Measurements from ENCODE around the gene STOX1. TPM values are rescaled to one million over a fixed set of nuclear protein-coding genes. Genes with fewer than 3 reads are reported as not detected.
"Not testable (repeated sequence)": the region's sequence is repeated elsewhere in the genome, so short reads cannot be mapped to it uniquely, and the experiment has no call there.

STOX1 gene
- total and polyA plus RNA-seq, 2 of the 8 experiments (the other 6 are each of a cell fraction or from before 2014, with no cell fraction given) = 0.92 to 2.6 TPM

DNA sequence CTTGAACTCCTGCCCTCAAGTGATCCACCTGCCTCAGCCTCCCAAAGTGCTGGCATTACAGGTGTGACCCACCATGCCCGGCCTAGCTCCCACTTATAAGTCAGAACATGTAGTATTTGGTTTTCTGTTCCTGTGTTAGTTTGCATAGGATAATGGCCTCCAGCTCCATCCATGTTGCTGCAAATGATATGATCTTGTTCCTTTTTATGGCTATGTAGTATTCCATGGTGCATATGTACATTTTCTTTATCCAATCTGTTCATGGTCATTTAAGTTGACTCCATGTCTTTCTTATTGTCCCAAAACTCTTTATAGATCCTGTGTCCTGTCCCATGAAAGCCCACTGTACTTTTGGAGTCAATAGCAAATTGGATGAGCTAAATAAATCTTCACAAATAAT is 7.0 kb upstream of the STOX1 start:
- not testable (repeated sequence) for H3K4me1 ChIP-seq (replicated peaks in 1 of 4; ENCODE audit: control insufficient read depth in 3 of 4, insufficient read depth in 4 of 4, low read length in 3 of 4); H2BK15ac ChIP-seq (ENCODE audit: low read length); H2BK20ac ChIP-seq (ENCODE audit: low read length); H3K23ac ChIP-seq (ENCODE audit: insufficient read length); H3K23me2 ChIP-seq (ENCODE audit: low read depth, low read length); H2BK5ac ChIP-seq (ENCODE audit: low read depth, low read length); FAIRE-seq; H2BK12ac ChIP-seq (ENCODE audit: low read depth, low read length); H4K5ac ChIP-seq (ENCODE audit: insufficient read length, low read depth, low read length); H4K8ac ChIP-seq (ENCODE audit: extremely low read depth, insufficient read depth, low read length); DNase-seq (ENCODE audit: low read depth in 1 of 2, low spot score in 2 of 2); H3K4me2 ChIP-seq (ENCODE audit: insufficient read depth in 1 of 2, low read depth in 2 of 2, low read length in 2 of 2); H3K18ac ChIP-seq (ENCODE audit: extremely low read depth, low read length); H3K4ac ChIP-seq (replicated peaks; ENCODE audit: insufficient read length, low read depth, low read length); H4K91ac ChIP-seq (replicated peaks; ENCODE audit: insufficient read length, low read length); H3K14ac ChIP-seq (ENCODE audit: insufficient read length); H3K79me2 ChIP-seq (ENCODE audit: control insufficient read depth in 1 of 2, insufficient read depth in 2 of 2, low read length in 2 of 2); H2BK120ac ChIP-seq (replicated peaks; ENCODE audit: low read depth, low read length); H4K20me1 ChIP-seq (replicated peaks in 1 of 2; ENCODE audit: control insufficient read depth in 1 of 2, insufficient read depth in 2 of 2, low read length in 2 of 2); H3K9me3 ChIP-seq (ENCODE audit: insufficient read depth in 2 of 2, low read depth in 1 of 2, low read length in 1 of 2); H2AFZ ChIP-seq (ENCODE audit: low read length); H3K9ac ChIP-seq (replicated peaks in 1 of 4; ENCODE audit: extremely low read depth in 1 of 4, low read depth in 3 of 4, low read length in 3 of 4); H3K79me1 ChIP-seq (ENCODE audit: low read depth, low read length); H3K56ac ChIP-seq (replicated peaks; ENCODE audit: insufficient read length, low read depth, low read length); H3K27me3 ChIP-seq (replicated peaks in 1 of 4; ENCODE audit: control insufficient read depth in 3 of 4, extremely low read depth in 1 of 4, insufficient read depth in 3 of 4, low read length in 3 of 4); H3K36me3 ChIP-seq (ENCODE audit: control insufficient read depth in 2 of 4, insufficient read depth in 4 of 4, low read length in 3 of 4); H3K4me3 ChIP-seq (ENCODE audit: extremely low read depth in 1 of 4, insufficient read depth in 2 of 4, low read depth in 3 of 4, low read length in 4 of 4); H2AK5ac ChIP-seq (ENCODE audit: low read depth, low read length); H3K27ac ChIP-seq (ENCODE audit: low read depth, low read length)
- 83% methylated on average over 1 of the region's 1 CpG; no CpG with 5 or more reads in 1 of the 2 experiments for WGBS, 2 experiments (ENCODE audit: extremely low coverage in 1 of 2, insufficient coverage in 1 of 2, insufficient read length in 1 of 2, insufficient replicate concordance in 2 of 2, low coverage in 1 of 2, low lambda C conversion rate in 2 of 2, missing lambda C conversion rate in 1 of 2)
- ChIA-PET POLR2A (ENCODE audit: partially characterized antibody) (interaction anchor here (0.6 kb wide), 1 partner anchor 118 kb away, joined by 4 read pairs; no protein-coding TSS in a partner anchor), CTCF (ENCODE audit: partially characterized antibody) (interaction anchor here (1.4 kb wide), 1 partner anchor 74 kb away, joined by 3 read pairs; no protein-coding TSS in a partner anchor)

DNA sequence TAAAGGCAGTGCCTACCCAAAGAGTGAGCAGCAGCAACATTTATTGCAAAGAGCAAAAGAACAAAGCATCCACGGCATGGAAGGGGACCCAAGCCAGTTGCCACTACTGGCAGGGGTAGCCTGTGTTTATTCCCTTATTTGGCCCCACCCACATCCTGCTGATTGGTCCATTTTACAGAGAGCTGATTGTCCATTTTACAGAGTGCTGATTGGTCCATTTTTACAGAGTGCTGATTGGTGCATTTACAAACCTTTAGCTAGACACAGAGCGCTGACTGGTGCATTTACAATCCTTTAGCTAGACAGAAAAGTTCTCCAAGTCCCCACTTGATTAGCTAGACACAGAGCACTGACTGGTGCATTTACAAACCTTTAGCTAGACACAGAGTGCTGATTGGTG is 4.7 kb upstream of the STOX1 start:
- H3K4ac ChIP-seq (replicated peaks; ENCODE audit: insufficient read length, low read depth, low read length); H2AFZ ChIP-seq (ENCODE audit: low read length); H2AK5ac ChIP-seq (ENCODE audit: low read depth, low read length); H3K18ac ChIP-seq (ENCODE audit: extremely low read depth, low read length); H3K36me3 ChIP-seq (ENCODE audit: control insufficient read depth in 2 of 4, insufficient read depth in 4 of 4, low read length in 3 of 4); H3K27ac ChIP-seq (ENCODE audit: low read depth, low read length); H3K4me3 ChIP-seq (ENCODE audit: extremely low read depth in 1 of 4, insufficient read depth in 2 of 4, low read depth in 3 of 4, low read length in 4 of 4); DNase-seq (ENCODE audit: low read depth in 1 of 2, low spot score in 2 of 2); H4K8ac ChIP-seq (ENCODE audit: extremely low read depth, insufficient read depth, low read length); H2BK12ac ChIP-seq (ENCODE audit: low read depth, low read length); FAIRE-seq; H3K79me1 ChIP-seq (ENCODE audit: low read depth, low read length); H3K9ac ChIP-seq (replicated peaks in 1 of 4; ENCODE audit: extremely low read depth in 1 of 4, low read depth in 3 of 4, low read length in 3 of 4); H2BK5ac ChIP-seq (ENCODE audit: low read depth, low read length); H2BK15ac ChIP-seq (ENCODE audit: low read length); H2BK120ac ChIP-seq (replicated peaks; ENCODE audit: low read depth, low read length); H3K27me3 ChIP-seq (replicated peaks in 1 of 4; ENCODE audit: control insufficient read depth in 3 of 4, extremely low read depth in 1 of 4, insufficient read depth in 3 of 4, low read length in 3 of 4); H4K91ac ChIP-seq (replicated peaks; ENCODE audit: insufficient read length, low read length); H4K5ac ChIP-seq (ENCODE audit: insufficient read length, low read depth, low read length); H3K79me2 ChIP-seq (ENCODE audit: control insufficient read depth in 1 of 2, insufficient read depth in 2 of 2, low read length in 2 of 2); POLR2A ChIA-PET (ENCODE audit: partially characterized antibody); H3K4me1 ChIP-seq (replicated peaks in 1 of 4; ENCODE audit: control insufficient read depth in 3 of 4, insufficient read depth in 4 of 4, low read length in 3 of 4); H4K20me1 ChIP-seq (replicated peaks in 1 of 2; ENCODE audit: control insufficient read depth in 1 of 2, insufficient read depth in 2 of 2, low read length in 2 of 2); H3K23me2 ChIP-seq (ENCODE audit: low read depth, low read length); H3K4me2 ChIP-seq (ENCODE audit: insufficient read depth in 1 of 2, low read depth in 2 of 2, low read length in 2 of 2); H3K9me3 ChIP-seq (ENCODE audit: insufficient read depth in 2 of 2, low read depth in 1 of 2, low read length in 1 of 2); H3K56ac ChIP-seq (replicated peaks; ENCODE audit: insufficient read length, low read depth, low read length); H3K23ac ChIP-seq (ENCODE audit: insufficient read length); H2BK20ac ChIP-seq (ENCODE audit: low read length); H3K14ac ChIP-seq (ENCODE audit: insufficient read length): not testable (repeated sequence)
- WGBS, 2 experiments (ENCODE audit: extremely low coverage in 1 of 2, insufficient coverage in 1 of 2, insufficient read length in 1 of 2, insufficient replicate concordance in 2 of 2, low coverage in 1 of 2, low lambda C conversion rate in 2 of 2, missing lambda C conversion rate in 1 of 2) = 88% methylated on average over 2 of the region's 2 CpGs; no CpG with 5 or more reads in 1 of the 2 experiments
- CTCF ChIA-PET (ENCODE audit: partially characterized antibody) = interaction anchor here (0.8 to 1.0 kb wide), 2 partner anchors 9 to 56 kb away, joined by 3 to 5 read pairs; no protein-coding TSS in a partner anchor

Data from H1 (cell line).